WTC11 (cell line): Measurements from ENCODE around the gene WNT11. TPM values are rescaled to one million over a fixed set of nuclear protein-coding genes. Genes with fewer than 3 reads are reported as not detected.

Source experiments
- ATAC-seq: fragments of 200-7000 bp; cut with Tn5 transposase; 2 replicates; pipeline ENCODE4 v1.10.0; 2021; ENCODE audit warnings: mild to moderate bottlenecking, moderate library complexity
- CTCF ChIA-PET: fragments of 300-600 bp; sonication (Branson Sonifier 250); formaldehyde crosslinking; loops from one replicate; lab custom pipeline; 2021; ENCODE audit warnings: antibody characterized with exemption; lab: Charles Lee
- POLR2A ChIA-PET: fragments of 350-600 bp; sonication (Branson Sonifier 250); formaldehyde crosslinking; loops from one replicate; lab custom pipeline; 2021; ENCODE audit warnings: antibody characterized with exemption; lab: Charles Lee
- DNase-seq: peaks from one replicate; pipeline ENCODE4 v3.0.0; 2021; ENCODE audit warnings: low spot score
- H3K27ac Mint-ChIP-seq: 2 replicates; pipeline ENCODE4 v1.8.0; 2021; ENCODE audit warnings: mixed read lengths
- H3K27me3 Mint-ChIP-seq: 2 replicates; pipeline ENCODE4 v1.8.0; 2021; ENCODE audit warnings: low read depth, mild to moderate bottlenecking, moderate library complexity, mixed read lengths
- H3K36me3 Mint-ChIP-seq: 2 replicates; pipeline ENCODE4 v1.8.0; 2021; ENCODE audit warnings: mixed read lengths
- H3K4me1 Mint-ChIP-seq: 2 replicates; pipeline ENCODE4 v1.8.0; 2022; ENCODE audit warnings: mixed read lengths
- H3K4me3 Mint-ChIP-seq: 2 replicates; pipeline ENCODE4 v1.8.0; 2021; ENCODE audit warnings: mild to moderate bottlenecking, moderate library complexity, mixed read lengths
- H3K9me3 Mint-ChIP-seq: 2 replicates; pipeline ENCODE4 v1.8.0; 2021; ENCODE audit warnings: mixed read lengths
- AFF4 ChIP-seq: sonication (generic); formaldehyde crosslinking; IDR thresholded peaks from 2 replicates; pipeline ENCODE4 v1.8.1; 2023; ENCODE audit warnings: mild to moderate bottlenecking, missing genetic modification reagents, borderline replicate concordance
- ATF2 ChIP-seq: sonication (generic); formaldehyde crosslinking; IDR thresholded peaks from 2 replicates; pipeline ENCODE4 v1.8.1; 2022; ENCODE audit warnings: low read depth, missing genetic modification reagents, borderline replicate concordance
- EMX1 ChIP-seq: fragments of 250-450 bp; sonication (Bioruptor Pico); IDR thresholded peaks from 2 replicates; pipeline ENCODE4 v1.8.0; 2021; ENCODE audit warnings: mild to moderate bottlenecking
- FOXP4 ChIP-seq: sonication (generic); formaldehyde crosslinking; IDR thresholded peaks from 2 replicates; pipeline ENCODE4 v1.8.0; 2022; ENCODE audit warnings: mild to moderate bottlenecking, missing genetic modification reagents
- GABPB1 ChIP-seq: sonication (generic); formaldehyde crosslinking; IDR thresholded peaks from 2 replicates; pipeline ENCODE4 v1.8.1; 2023; ENCODE audit warnings: mild to moderate bottlenecking, missing genetic modification reagents
- GRHL2 ChIP-seq: fragments of 250-450 bp; sonication (Bioruptor Pico); IDR thresholded peaks from 2 replicates; pipeline ENCODE4 v1.8.0; 2022; ENCODE audit warnings: mild to moderate bottlenecking, moderate library complexity; ENCODE audit not compliant: insufficient replicate concordance, severe bottlenecking
- GTF2I ChIP-seq: fragments of 250-450 bp; sonication (Bioruptor Pico); conservative IDR thresholded peaks from 2 replicates; pipeline ENCODE4 v1.4.0; 2021; ENCODE audit warnings: mild to moderate bottlenecking
- MAX ChIP-seq: sonication (generic); formaldehyde crosslinking; IDR thresholded peaks from 2 replicates; pipeline ENCODE4 v1.8.0; 2022; ENCODE audit warnings: mild to moderate bottlenecking, missing genetic modification reagents
- MLX ChIP-seq: sonication (generic); formaldehyde crosslinking; IDR thresholded peaks from 2 replicates; pipeline ENCODE4 v1.8.1; 2023; ENCODE audit warnings: mild to moderate bottlenecking, missing genetic modification reagents, moderate library complexity
- MXD4 ChIP-seq: fragments of 250-450 bp; sonication (Bioruptor Pico); IDR thresholded peaks from 2 replicates; pipeline ENCODE4 v1.8.0; 2021; ENCODE audit warnings: mild to moderate bottlenecking, moderate library complexity, borderline replicate concordance
- NFATC4 ChIP-seq: fragments of 250-450 bp; sonication (Bioruptor Pico); IDR thresholded peaks from 2 replicates; pipeline ENCODE4 v1.9.0; 2021; ENCODE audit warnings: mild to moderate bottlenecking
- NR2C2 ChIP-seq: sonication (generic); formaldehyde crosslinking; IDR thresholded peaks from 2 replicates; pipeline ENCODE4 v1.8.0; 2022; ENCODE audit warnings: mild to moderate bottlenecking, missing genetic modification reagents
- OVOL2 ChIP-seq: fragments of 250-450 bp; sonication (Bioruptor Pico); IDR thresholded peaks from 2 replicates; pipeline ENCODE4 v1.9.0; 2021; ENCODE audit warnings: mild to moderate bottlenecking, borderline replicate concordance
- ZBTB21 ChIP-seq: sonication (generic); formaldehyde crosslinking; IDR thresholded peaks from 2 replicates; pipeline ENCODE4 v1.8.1; 2023; ENCODE audit warnings: mild to moderate bottlenecking, missing genetic modification reagents, borderline replicate concordance
- ZNF138 ChIP-seq: sonication (generic); formaldehyde crosslinking; conservative IDR thresholded peaks from 2 replicates; pipeline ENCODE4 v1.8.1; 2022; ENCODE audit warnings: mild to moderate bottlenecking, moderate library complexity, missing genetic modification reagents
- ZNF416 ChIP-seq: fragments of 250-450 bp; sonication (Bioruptor Pico); IDR thresholded peaks from 2 replicates; pipeline ENCODE4 v1.9.0; 2021; ENCODE audit warnings: mild to moderate bottlenecking, inconsistent platforms
- ZNF425 ChIP-seq: fragments of 250-450 bp; sonication (Bioruptor Pico); conservative IDR thresholded peaks from 2 replicates; pipeline ENCODE4 v1.9.0; 2021; ENCODE audit warnings: mild to moderate bottlenecking
- ZNF512 ChIP-seq: sonication (generic); formaldehyde crosslinking; IDR thresholded peaks from 2 replicates; pipeline ENCODE4 v1.8.1; 2022; ENCODE audit warnings: missing genetic modification reagents, borderline replicate concordance
- total RNA-seq: library from RNA; stranded (reverse); gene quantifications from 3 replicates; pipeline ENCODE4 v1.2.3, GENCODE V29; 2021

Gene WNT11
- total RNA-seq, 1 experiment from 2014 or later, result 0.79 TPM

GRCh38 chr11:76239483-76240160, 33.3 kb upstream of the WNT11 start (continued):
- TF ChIP-seq GTF2I (CRISPR knock-in tag) (no peak), MAX (CRISPR knock-in tag) (no peak), ZNF416 (CRISPR knock-in tag) (no peak), GRHL2 (CRISPR knock-in tag) (no peak), ZNF512 (no peak), ZNF138 (CRISPR knock-in tag) (no peak), ATF2 (no peak)

- ATAC-seq (no peak), DNase-seq (no peak)
- TF ChIP-seq ZNF425, result no peak
- no peak for TF ChIP-seq OVOL2 (CRISPR knock-in tag)
- no peak for TF ChIP-seq NR2C2 (CRISPR knock-in tag)
- POLR2A ChIA-PET, result no interaction called here
- Mint-ChIP-seq H3K36me3 (no peaks in the 10 kb centered on the region), H3K27me3 (peaks cover 21% of the 10 kb centered on the region), H3K27ac (no peak overlapping the region), H3K4me1 (peaks cover 18% of the 10 kb centered on the region), H3K4me3 (no peak overlapping the region), H3K9me3 (no peaks in the 10 kb centered on the region)
- CTCF ChIA-PET, result interaction anchor here (3.2 kb wide), 1 partner anchor 31 kb away, joined by 18 read pairs; no protein-coding TSS in a partner anchor
Measured at GRCh38 chr11:76238551-76238950, 32.2 kb upstream of the WNT11 start.

GRCh38 chr11:76237914-76238313, 31.6 kb upstream of the WNT11 start:
- H3K4me3 Mint-ChIP-seq, result no peak overlapping the region; the same call in 1 of the 2 replicates
- ATAC-seq, result peak; percentile 9
- peaks cover 19% of the 10 kb centered on the region for H3K27me3 Mint-ChIP-seq
- TF ChIP-seq EMX1 (CRISPR knock-in tag) (no peak), GABPB1 (CRISPR knock-in tag) (no peak), MXD4 (CRISPR knock-in tag) (no peak), ZNF425 (no peak), AFF4 (no peak), ZBTB21 (no peak), NFATC4 (CRISPR knock-in tag) (no peak), FOXP4 (CRISPR knock-in tag) (no peak), MLX (CRISPR knock-in tag) (no peak)

More at GRCh38 chr11:76237914-76238313, 31.6 kb upstream of the WNT11 start:
- peaks cover 15% of the 10 kb centered on the region for H3K4me1 Mint-ChIP-seq
- H3K27ac Mint-ChIP-seq, result no peak overlapping the region
- no peaks in the 10 kb centered on the region for H3K9me3 Mint-ChIP-seq
- CTCF ChIA-PET, result interaction anchor here (2.1 to 4.8 kb wide), 2 partner anchors 29 to 81 kb away, joined by 9 to 111 read pairs; no protein-coding TSS in a partner anchor
- H3K36me3 Mint-ChIP-seq, result no peaks in the 10 kb centered on the region
- DNase-seq, result no peak
- POLR2A ChIA-PET, result no interaction called here
